GM23248 (cell line): ENCODE data around the gene NT5C.

Source experiments
- EZH2 ChIP-seq: fragments of 200-600 bp; sonication (generic); IDR thresholded peaks from 2 replicates; pipeline ENCODE4 v1.6.1; 2018; ENCODE audit warnings: antibody characterized with exemption, mild to moderate bottlenecking; ENCODE audit not compliant: insufficient read depth, poor library complexity, severe bottlenecking
- EZH2phosphoT487 ChIP-seq: fragments of 200-600 bp; sonication (generic); IDR thresholded peaks from 2 replicates; pipeline ENCODE4 v1.6.1; 2018; ENCODE audit warnings: antibody characterized with exemption, moderate library complexity, mild to moderate bottlenecking, low read depth; ENCODE audit not compliant: insufficient read depth

DNA sequence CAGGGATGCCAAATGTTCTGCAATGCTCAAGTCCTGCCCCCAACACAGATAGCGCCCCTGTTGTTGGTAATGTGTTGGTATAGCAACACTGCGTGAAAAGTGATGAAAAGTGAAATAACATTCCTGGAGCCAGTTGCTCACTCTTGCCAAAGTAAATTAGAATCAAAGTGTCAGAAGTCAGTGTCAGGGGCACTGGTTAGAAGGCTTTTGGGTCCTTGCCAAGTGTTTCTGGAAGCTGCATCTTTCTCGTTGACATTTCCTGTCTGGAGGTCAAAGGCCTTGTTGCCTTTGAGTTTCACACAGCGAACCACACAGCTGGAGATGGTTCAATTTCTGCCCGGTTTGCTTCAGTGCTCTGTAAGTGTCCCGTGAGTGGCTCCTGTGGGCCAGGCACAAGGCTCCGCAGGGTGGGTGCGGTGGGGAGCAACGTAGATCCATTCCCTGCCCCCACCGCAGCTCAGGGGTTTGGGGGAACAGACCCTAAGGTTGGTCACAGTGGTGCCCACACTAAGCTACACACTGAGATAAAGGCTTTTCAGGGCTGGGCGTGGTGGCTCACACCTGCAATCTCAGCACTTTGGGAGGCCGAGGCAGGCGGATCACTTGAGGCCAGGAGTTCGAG, 47.4 kb downstream of the NT5C start:
- TF ChIP-seq EZH2 (no peak), EZH2phosphoT487 (no peak)
